ENCODE data around the gene CERS5.
"Not testable (repeated sequence)": the region's sequence is repeated elsewhere in the genome, so short reads cannot be mapped to it uniquely, and the experiment has no call there.

Gene CERS5

GRCh38 chr12:50156641-50157040 is 10.5 kb downstream of the CERS5 start:
- Histone ChIP-seq H3K9ac (no peak overlapping the region), H3K4me2 (ENCODE audit: low read length) (no peak overlapping the region)

GRCh38 chr12:50154947-50155346 is 12.2 kb downstream of the CERS5 start:
- not testable (repeated sequence) for H3K27me3 ChIP-seq (ENCODE audit: control insufficient read depth, insufficient read depth, low read length); H3K36me3 ChIP-seq (ENCODE audit: control insufficient read depth, insufficient read depth, low read length); H3K27ac ChIP-seq; H3K9ac ChIP-seq; H3K4me1 ChIP-seq; H3K9me3 ChIP-seq (ENCODE audit: control insufficient read depth, low read length); H3K4me2 ChIP-seq (ENCODE audit: low read length); H2AFZ ChIP-seq; H3K4me3 ChIP-seq (ENCODE audit: low read depth, low read length)
- peaks cover 20% of the 10 kb centered on the region for H3K79me2 ChIP-seq

More at GRCh38 chr12:50156641-50157040, 10.5 kb downstream of the CERS5 start:
- Histone ChIP-seq H3K79me2 (peaks cover 26% of the 10 kb centered on the region), H3K4me1 (no peaks in the 10 kb centered on the region), H3K9me3 (ENCODE audit: control insufficient read depth, low read length) (no peaks in the 10 kb centered on the region), H3K4me3 (ENCODE audit: low read depth, low read length) (no peak overlapping the region), H2AFZ (no peak overlapping the region), H3K27ac (no peak overlapping the region), H3K36me3 (ENCODE audit: control insufficient read depth, insufficient read depth, low read length) (no peaks in the 10 kb centered on the region), H3K27me3 (ENCODE audit: control insufficient read depth, insufficient read depth, low read length) (no peaks in the 10 kb centered on the region)
- no peak for TF ChIP-seq CTCF (IDR thresholded peaks at IDR 0.05)

GRCh38 chr12:50151047-50151687 is 16.0 kb downstream of the CERS5 start:
- Histone ChIP-seq H3K4me1 (no peaks in the 10 kb centered on the region), H3K4me2 (ENCODE audit: low read length) (no peak overlapping the region), H3K9ac (no peak overlapping the region), H2AFZ (no peak overlapping the region), H3K79me2 (peaks cover 31% of the 10 kb centered on the region), H3K9me3 (ENCODE audit: control insufficient read depth, low read length) (no peaks in the 10 kb centered on the region), H3K27ac (no peak overlapping the region), H3K27me3 (ENCODE audit: control insufficient read depth, insufficient read depth, low read length) (no peaks in the 10 kb centered on the region), H3K36me3 (ENCODE audit: control insufficient read depth, insufficient read depth, low read length) (no peaks in the 10 kb centered on the region), H3K4me3 (ENCODE audit: low read depth, low read length) (no peak overlapping the region)
- TF ChIP-seq CTCF (IDR thresholded peaks at IDR 0.05), result no peak

- peaks cover 39% of the 10 kb centered on the region for H3K79me2 ChIP-seq
- H3K9ac ChIP-seq, result no peak overlapping the region
- no peaks in the 10 kb centered on the region for H3K4me1 ChIP-seq
- no peaks in the 10 kb centered on the region for H3K36me3 ChIP-seq (ENCODE audit: control insufficient read depth, insufficient read depth, low read length)
- TF ChIP-seq CTCF (IDR thresholded peaks at IDR 0.05), result no peak
- H3K27ac ChIP-seq, result no peak overlapping the region
- H3K4me2 ChIP-seq (ENCODE audit: low read length), result no peak overlapping the region
- H2AFZ ChIP-seq, result no peak overlapping the region
- H3K9me3 ChIP-seq (ENCODE audit: control insufficient read depth, low read length), result no peaks in the 10 kb centered on the region
- H3K27me3 ChIP-seq (ENCODE audit: control insufficient read depth, insufficient read depth, low read length), result no peaks in the 10 kb centered on the region
- no peak overlapping the region for H3K4me3 ChIP-seq (ENCODE audit: low read depth, low read length)
Observed at GRCh38 chr12:50149311-50149710, 17.9 kb downstream of the CERS5 start.

- H3K27me3 ChIP-seq (ENCODE audit: control insufficient read depth, insufficient read depth, low read length); H3K4me1 ChIP-seq; H3K9me3 ChIP-seq (ENCODE audit: control insufficient read depth, low read length); H3K4me3 ChIP-seq (ENCODE audit: low read depth, low read length); H2AFZ ChIP-seq; H3K4me2 ChIP-seq (ENCODE audit: low read length); H3K9ac ChIP-seq; H3K36me3 ChIP-seq (ENCODE audit: control insufficient read depth, insufficient read depth, low read length); H3K27ac ChIP-seq: not testable (repeated sequence)
- H3K79me2 ChIP-seq, result peaks cover 42% of the 10 kb centered on the region
Observed at GRCh38 chr12:50148011-50148410, 19.2 kb downstream of the CERS5 start.

- H2AFZ ChIP-seq, result no peak overlapping the region
- no peaks in the 10 kb centered on the region for H3K27me3 ChIP-seq (ENCODE audit: control insufficient read depth, insufficient read depth, low read length)
- H3K9me3 ChIP-seq (ENCODE audit: control insufficient read depth, low read length), result no peaks in the 10 kb centered on the region
- H3K4me1 ChIP-seq, result no peaks in the 10 kb centered on the region
- no peak overlapping the region for H3K4me3 ChIP-seq (ENCODE audit: low read depth, low read length)
- no peak overlapping the region for H3K27ac ChIP-seq
- no peak for TF ChIP-seq CTCF (IDR thresholded peaks at IDR 0.05)
- H3K79me2 ChIP-seq, result peaks cover 46% of the 10 kb centered on the region
- no peak overlapping the region for H3K4me2 ChIP-seq (ENCODE audit: low read length)
- H3K36me3 ChIP-seq (ENCODE audit: control insufficient read depth, insufficient read depth, low read length), result no peaks in the 10 kb centered on the region
- no peak overlapping the region for H3K9ac ChIP-seq
Observed at GRCh38 chr12:50147281-50147680, 19.9 kb downstream of the CERS5 start.
